Smooth muscle cell (in vitro differentiated cells): ENCODE measurements around the gene DPP6. TPM values are rescaled to one million over a fixed set of nuclear protein-coding genes. Genes with fewer than 3 reads are reported as not detected.
"Not testable (repeated sequence)": the region's sequence is repeated elsewhere in the genome, so short reads cannot be mapped to it uniquely, and the experiment has no call there.

Source experiments
- DNase-seq: peaks from one replicate; lab custom pipeline; 2025; ENCODE audit not compliant: unreplicated experiment; lab: John Stamatoyannopoulos, UW
- H2AFZ ChIP-seq: fragments of 200-600 bp; sonication (generic); 2 replicates; pipeline ENCODE4 v1.6.0; 2016; ENCODE audit warnings: antibody characterized with exemption, low read depth, mild to moderate bottlenecking
- H3F3A ChIP-seq: fragments of 200-600 bp; sonication (generic); 2 replicates; pipeline ENCODE4 v1.6.0; 2017; ENCODE audit warnings: antibody characterized with exemption, low read depth
- H3K27ac ChIP-seq: fragments of 200-600 bp; sonication (generic); 2 replicates; pipeline ENCODE4 v1.5.1; 2016; ENCODE audit warnings: low read depth, mild to moderate bottlenecking
- H3K27me3 ChIP-seq: fragments of 200-600 bp; sonication (generic); 2 replicates; pipeline ENCODE4 v1.6.1; 2016; ENCODE audit warnings: low read depth, mild to moderate bottlenecking
- H3K36me3 ChIP-seq: fragments of 200-600 bp; sonication (generic); 2 replicates; pipeline ENCODE4 v1.5.1; 2016; ENCODE audit warnings: low read depth
- H3K4me1 ChIP-seq: fragments of 200-600 bp; sonication (generic); 2 replicates; pipeline ENCODE4 v1.5.1; 2016; ENCODE audit warnings: low read depth
- H3K4me2 ChIP-seq: fragments of 200-600 bp; sonication (generic); 2 replicates; pipeline ENCODE4 v1.6.0; 2016; ENCODE audit warnings: mild to moderate bottlenecking
- H3K4me3 ChIP-seq: fragments of 200-600 bp; sonication (generic); 2 replicates; pipeline ENCODE4 v1.5.1; 2016; ENCODE audit warnings: mild to moderate bottlenecking
- H3K79me2 ChIP-seq: fragments of 200-600 bp; sonication (generic); 2 replicates; pipeline ENCODE4 v1.6.0; 2016; ENCODE audit warnings: low read depth, mild to moderate bottlenecking
- H3K9ac ChIP-seq: fragments of 200-600 bp; sonication (generic); 2 replicates; pipeline ENCODE4 v1.6.0; 2016; ENCODE audit warnings: low read depth
- H3K9me3 ChIP-seq: fragments of 200-600 bp; sonication (generic); replicated peaks from 2 replicates; pipeline ENCODE4 v1.5.1; 2016; ENCODE audit warnings: low read depth
- H4K20me1 ChIP-seq: fragments of 200-600 bp; sonication (generic); 2 replicates; pipeline ENCODE4 v1.6.0; 2016; ENCODE audit warnings: low read depth
- WGBS: methylation state at CpG from one replicate; pipeline ENCODE4 v1.1.7; 2016; ENCODE audit warnings: low lambda C conversion rate; 5-methylcytosine and 5-hydroxymethylcytosine counted together
- polyA plus RNA-seq: library from polyadenylated mRNA; unstranded; fragments of >200 nt; fragmentation: Nextera tagmentation; extraction: Ambion mirVana; gene quantifications from 2 replicates; pipeline ENCODE4 v1.2.1, GENCODE V29; 2016
- total RNA-seq: library from RNA; depleted of rRNA; stranded (reverse); fragments of >200 nt; gene quantifications from 2 replicates; pipeline ENCODE4 v1.2.3, GENCODE V29; 2014

The DPP6 gene
- total and polyA plus RNA-seq, 2 experiments from 2014 or later: 0.72 TPM; not detected in 1

DNA sequence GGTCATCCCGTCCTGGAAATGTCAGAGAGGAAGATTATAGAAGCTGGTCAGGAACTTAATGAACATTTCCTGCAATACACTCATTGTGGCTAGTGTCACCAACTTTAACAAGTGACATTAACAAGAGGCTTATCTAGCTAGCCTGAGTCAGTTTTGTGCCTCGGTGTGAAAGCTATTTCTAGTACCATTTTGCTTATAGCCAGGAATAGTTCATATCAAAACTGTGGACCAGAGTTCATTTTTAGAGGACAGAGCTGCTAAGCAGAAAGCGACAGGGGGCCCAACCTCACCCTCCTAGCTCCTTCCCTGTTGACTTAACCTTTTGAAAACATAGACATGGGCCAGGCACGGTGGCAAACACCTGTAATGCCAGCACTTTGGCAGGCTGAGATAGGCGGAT is 76.9 kb downstream of the DPP6 start:
- H3K36me3 ChIP-seq, H3K4me1 ChIP-seq, H3K9me3 ChIP-seq, H3K4me2 ChIP-seq, H3K4me3 ChIP-seq, H3F3A ChIP-seq, H3K27ac ChIP-seq, H3K27me3 ChIP-seq, H3K79me2 ChIP-seq, H2AFZ ChIP-seq, H4K20me1 ChIP-seq, DNase-seq, H3K9ac ChIP-seq: not testable (repeated sequence)
- 55% methylated on average over 5 of the region's 5 CpGs for WGBS

DNA sequence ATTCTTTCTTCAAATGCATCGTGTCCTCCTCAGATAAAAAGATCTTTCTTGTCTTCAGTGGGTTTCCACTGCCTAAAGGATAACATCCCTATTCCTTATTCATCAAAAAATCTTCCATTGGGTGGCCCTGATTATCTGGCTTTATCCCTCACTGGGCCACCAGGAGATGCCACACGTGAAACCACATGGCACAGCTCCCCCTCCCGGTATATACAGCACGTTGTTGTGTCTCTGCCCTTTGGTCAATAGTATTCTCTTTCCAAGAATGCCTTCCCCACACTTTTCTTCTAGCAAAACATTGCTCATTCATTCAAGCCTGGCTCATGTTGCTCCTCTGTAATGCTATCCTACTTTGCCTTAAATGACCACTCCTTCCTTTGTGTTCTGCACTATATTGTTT is 80.4 kb downstream of the DPP6 start:
- not testable (repeated sequence) for H3K36me3 ChIP-seq, H3K9ac ChIP-seq, H3F3A ChIP-seq, H3K9me3 ChIP-seq, H3K79me2 ChIP-seq, DNase-seq, H3K27me3 ChIP-seq, H4K20me1 ChIP-seq, H3K27ac ChIP-seq, H3K4me1 ChIP-seq, H3K4me2 ChIP-seq, H2AFZ ChIP-seq, H3K4me3 ChIP-seq
- 94% methylated on average over 1 of the region's 4 CpGs for WGBS

DNA sequence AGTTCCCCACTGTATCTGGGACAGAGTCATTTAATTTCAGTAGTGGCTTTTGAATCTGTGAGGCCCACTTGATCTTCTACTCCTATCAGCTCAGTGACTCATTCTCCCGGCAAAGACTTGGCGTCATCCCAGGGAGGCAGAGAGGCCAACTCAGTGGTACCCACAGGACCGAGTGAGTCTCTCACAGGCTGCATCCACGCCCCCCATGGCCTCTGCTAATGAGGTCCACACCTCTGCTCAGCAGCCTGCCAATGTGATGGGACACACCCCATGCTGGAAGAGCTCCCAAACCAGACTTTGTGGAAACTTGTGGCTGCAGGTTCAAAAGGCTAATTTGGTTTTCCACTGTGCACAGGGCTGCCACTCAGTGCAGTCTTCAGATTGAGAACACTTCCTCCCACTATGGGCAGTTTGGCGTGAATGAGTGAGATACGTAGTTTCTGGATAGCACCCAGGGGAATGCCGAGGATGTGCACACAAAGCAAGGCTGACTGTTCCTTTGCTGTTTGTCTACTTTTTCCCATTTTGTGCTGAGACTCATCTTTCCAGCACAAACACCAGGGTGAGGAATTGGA is 81.6 kb downstream of the DPP6 start:
- not testable (repeated sequence) for H3K27me3 ChIP-seq, H3K4me3 ChIP-seq, H3K36me3 ChIP-seq, H3K4me1 ChIP-seq, H3K79me2 ChIP-seq, H2AFZ ChIP-seq, H3K4me2 ChIP-seq, H3F3A ChIP-seq, H4K20me1 ChIP-seq, DNase-seq, H3K27ac ChIP-seq, H3K9me3 ChIP-seq, H3K9ac ChIP-seq
- WGBS: 94% methylated on average over 3 of the region's 7 CpGs

DNA sequence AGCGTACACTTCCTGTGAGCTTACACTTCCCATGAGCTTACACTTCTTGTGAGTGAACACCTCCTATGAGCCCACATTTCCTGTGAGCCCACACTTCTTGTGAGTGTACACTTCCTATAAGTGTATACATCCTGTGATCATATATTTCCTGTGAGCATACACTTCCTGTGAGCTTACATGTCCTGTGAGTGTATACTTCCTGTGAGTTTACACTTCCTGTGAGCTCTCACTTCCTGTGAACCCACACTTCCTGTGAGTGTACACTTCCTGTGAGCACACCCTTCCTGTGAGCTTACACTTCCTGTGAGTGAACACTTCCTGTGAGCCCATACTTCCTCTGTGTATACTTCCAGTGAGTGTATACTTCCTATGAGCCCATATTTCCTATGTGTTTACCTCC is 82.5 kb downstream of the DPP6 start:
- not testable (repeated sequence) for H3K4me3 ChIP-seq, H3K36me3 ChIP-seq, H4K20me1 ChIP-seq, H3K4me1 ChIP-seq, H3K79me2 ChIP-seq, DNase-seq, H3K9me3 ChIP-seq, H3K27ac ChIP-seq, H3K9ac ChIP-seq, H2AFZ ChIP-seq, H3K27me3 ChIP-seq, H3K4me2 ChIP-seq, H3F3A ChIP-seq
- WGBS: 100% methylated on average over 1 of the region's 1 CpG

DNA sequence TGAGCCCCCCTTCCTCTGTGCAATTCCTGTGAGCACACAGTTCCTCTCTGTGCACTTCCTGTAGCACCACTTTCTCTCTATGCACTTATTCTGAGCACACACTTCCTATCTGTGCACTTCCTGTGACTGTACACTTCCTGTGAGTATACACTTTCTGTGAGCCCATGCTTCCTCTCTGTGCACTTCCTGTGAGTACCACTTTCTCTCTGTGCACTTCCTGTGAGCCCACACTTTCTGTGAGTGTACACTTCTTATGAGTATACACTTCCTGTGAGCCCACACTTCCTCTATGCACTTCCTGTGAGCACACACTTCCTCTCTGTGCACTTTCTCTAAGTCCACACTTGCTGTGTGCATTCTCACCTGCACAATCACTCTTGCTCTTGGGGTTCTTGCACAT is 83.4 kb downstream of the DPP6 start:
- not testable (repeated sequence) for H3K79me2 ChIP-seq, H3K9me3 ChIP-seq, H3K27me3 ChIP-seq, H3K4me3 ChIP-seq, H4K20me1 ChIP-seq, H3K4me2 ChIP-seq, H3F3A ChIP-seq, H3K9ac ChIP-seq, H3K36me3 ChIP-seq, H3K4me1 ChIP-seq, H3K27ac ChIP-seq, H2AFZ ChIP-seq, DNase-seq

DNA sequence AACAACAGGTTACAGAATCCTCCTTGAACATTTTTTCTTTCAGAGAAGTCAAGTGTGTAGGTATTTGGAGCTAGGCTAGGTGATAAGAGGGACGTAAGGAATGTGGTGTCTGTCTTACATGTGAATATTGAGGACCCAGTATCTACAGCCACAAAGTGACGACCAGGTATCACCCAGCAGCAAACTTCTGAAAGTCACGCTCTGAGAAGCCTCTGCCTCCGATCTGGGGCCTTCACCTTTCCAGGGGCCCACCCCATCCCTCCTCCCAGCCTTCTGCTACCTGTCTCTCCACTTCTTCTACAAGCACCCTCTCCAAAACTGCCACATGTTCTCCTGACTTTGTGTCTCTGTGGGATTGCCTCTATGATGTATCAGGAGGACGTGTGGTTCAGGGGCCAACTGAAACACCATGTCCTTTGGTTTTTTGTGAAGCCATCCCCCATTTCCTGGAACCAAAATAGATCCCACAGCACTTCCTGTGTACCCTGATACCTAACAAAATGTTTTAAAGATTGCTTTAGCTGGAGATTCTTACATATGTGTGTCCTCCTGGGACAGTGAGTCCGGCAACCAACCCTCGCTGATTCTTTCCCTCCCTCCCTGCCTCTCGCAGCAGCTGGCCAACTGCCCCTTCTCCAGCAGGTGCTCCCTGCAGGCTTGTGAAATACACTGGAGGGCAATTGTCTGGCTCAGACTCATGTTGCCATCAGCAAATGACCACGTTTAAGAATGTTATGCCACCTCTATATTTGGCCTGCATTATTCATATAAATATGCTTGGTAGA is 93.9 kb downstream of the DPP6 start:
- not testable (repeated sequence) for H3K4me2 ChIP-seq, H2AFZ ChIP-seq, H3K27ac ChIP-seq, H3K4me1 ChIP-seq, H3K9ac ChIP-seq, DNase-seq, H4K20me1 ChIP-seq, H3K79me2 ChIP-seq, H3K36me3 ChIP-seq, H3K27me3 ChIP-seq, H3F3A ChIP-seq, H3K4me3 ChIP-seq, H3K9me3 ChIP-seq
- WGBS: 85% methylated on average over 4 of the region's 9 CpGs

DNA sequence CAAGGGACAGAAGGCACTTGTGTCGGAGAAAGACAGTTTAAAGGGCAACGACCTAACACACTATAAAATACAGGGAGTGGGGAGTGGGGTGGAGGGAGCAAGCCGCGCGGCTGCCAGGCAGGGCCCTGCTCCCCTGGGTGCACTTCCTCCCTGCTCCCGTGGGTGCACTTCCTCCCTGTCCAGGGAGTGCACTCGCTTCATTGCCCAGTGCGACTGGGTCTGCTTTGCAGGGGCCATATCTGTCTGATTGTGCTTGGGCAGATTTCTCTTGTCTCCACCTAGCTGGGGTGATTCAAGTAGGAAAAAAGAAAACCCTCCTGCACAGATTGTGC is 94.5 kb downstream of the DPP6 start:
- H3K4me2 ChIP-seq, DNase-seq, H3K79me2 ChIP-seq, H3K9ac ChIP-seq, H4K20me1 ChIP-seq, H3K27ac ChIP-seq, H3F3A ChIP-seq, H3K36me3 ChIP-seq, H3K9me3 ChIP-seq, H3K4me3 ChIP-seq, H2AFZ ChIP-seq, H3K4me1 ChIP-seq, H3K27me3 ChIP-seq: not testable (repeated sequence)
- 88% methylated on average over 2 of the region's 8 CpGs for WGBS

DNA sequence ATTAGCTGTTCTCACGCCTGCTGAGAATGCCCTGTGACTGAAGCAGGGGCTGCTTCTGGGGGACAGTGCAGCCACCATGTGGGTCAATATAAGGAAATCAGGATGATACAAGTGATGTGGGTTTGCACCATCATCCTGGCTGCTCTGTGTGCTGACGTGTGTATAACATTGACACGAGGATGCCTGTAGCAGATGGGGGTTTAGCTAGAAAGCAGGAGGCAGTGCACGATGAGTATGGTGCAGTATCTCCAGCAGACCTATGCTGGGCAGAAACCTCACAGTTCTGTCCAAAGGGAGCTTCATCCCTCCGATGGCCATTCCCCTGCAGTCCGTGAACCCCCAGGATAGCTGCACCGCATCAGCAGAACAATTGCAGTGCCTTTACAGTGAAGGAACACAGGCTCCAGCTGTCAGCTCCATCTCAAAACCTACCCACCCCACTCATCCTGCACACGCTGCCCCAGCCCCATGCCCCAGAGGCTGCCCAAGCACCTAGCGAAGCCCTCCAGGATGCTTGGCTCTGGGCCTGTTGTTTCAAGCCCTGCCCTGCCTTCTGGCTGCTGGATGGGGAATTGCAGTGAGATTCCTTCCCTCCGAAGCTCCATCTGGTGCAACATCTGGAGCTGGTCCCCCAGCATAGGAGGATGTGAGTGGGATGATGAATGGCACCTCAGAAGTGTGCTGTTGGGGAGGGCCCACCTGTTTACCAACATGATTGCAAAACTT is 96.8 kb downstream of the DPP6 start:
- H3K27me3 ChIP-seq, DNase-seq, H3K9ac ChIP-seq, H4K20me1 ChIP-seq, H2AFZ ChIP-seq, H3K79me2 ChIP-seq, H3K4me1 ChIP-seq, H3F3A ChIP-seq, H3K9me3 ChIP-seq, H3K4me3 ChIP-seq, H3K36me3 ChIP-seq, H3K27ac ChIP-seq, H3K4me2 ChIP-seq: not testable (repeated sequence)
- 79% methylated on average over 8 of the region's 10 CpGs for WGBS
